ENCODE measurements around the gene TMEM198.

DNA sequence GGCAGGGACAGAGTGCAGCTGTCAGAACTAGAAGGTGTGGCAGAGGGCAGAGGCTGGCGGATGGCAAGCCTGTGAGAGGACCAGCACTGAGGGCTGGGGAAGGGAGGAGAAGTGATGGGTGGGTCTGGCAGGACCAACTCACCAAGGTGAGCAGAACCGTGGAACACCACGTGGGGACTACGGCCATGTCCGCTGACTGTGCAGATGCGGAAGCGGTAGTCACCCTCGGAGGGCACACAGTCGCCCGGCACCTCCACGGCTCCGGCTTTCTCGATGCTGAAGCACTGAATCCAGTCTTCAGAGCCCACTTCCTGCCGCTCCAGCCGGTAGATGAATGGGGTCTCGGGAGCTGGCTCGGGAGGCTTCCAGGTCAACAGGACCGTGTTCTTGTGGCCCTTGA is 23.3 kb downstream of the TMEM198 start:
- no peak for TF ChIP-seq POLR2AphosphoS5 (IDR thresholded peaks at IDR 0.05; ENCODE audit: borderline replicate concordance, low read depth, low read length)
- TF ChIP-seq EZH2 (IDR thresholded peaks at IDR 0.05), result no peak

All from SK-N-MC (cell line).